Myocyte (in vitro differentiated cells): Measurements from ENCODE around the gene TRNAU1AP. TPM values are rescaled to one million over a fixed set of nuclear protein-coding genes. Genes with fewer than 3 reads are reported as not detected.
A peak's percentile ranks its signal among the peaks of the same experiment; 100 is the strongest.
"Not testable (repeated sequence)": the region's sequence is repeated elsewhere in the genome, so short reads cannot be mapped to it uniquely, and the experiment has no call there.

Experiments used
- DNase-seq: peaks from one replicate; pipeline ENCODE4 v3.0.0-alpha.2; 2012; ENCODE audit warnings: low read depth
- polyA plus RNA-seq: library from polyadenylated mRNA; unstranded; fragments of >200 nt; gene quantifications from one replicate; pipeline ENCODE4 v1.2.1, GENCODE V29; 2012; ENCODE audit warnings: missing spikeins
- total RNA-seq: library from RNA; depleted of rRNA; stranded (reverse); fragments of >200 nt; gene quantifications from 2 replicates; pipeline ENCODE4 v1.2.3, GENCODE V29; 2014

Gene TRNAU1AP
- 16.8 and 23.0 TPM in 2 replicates for total RNA-seq
- polyA plus RNA-seq = 23.3 TPM

DNA sequence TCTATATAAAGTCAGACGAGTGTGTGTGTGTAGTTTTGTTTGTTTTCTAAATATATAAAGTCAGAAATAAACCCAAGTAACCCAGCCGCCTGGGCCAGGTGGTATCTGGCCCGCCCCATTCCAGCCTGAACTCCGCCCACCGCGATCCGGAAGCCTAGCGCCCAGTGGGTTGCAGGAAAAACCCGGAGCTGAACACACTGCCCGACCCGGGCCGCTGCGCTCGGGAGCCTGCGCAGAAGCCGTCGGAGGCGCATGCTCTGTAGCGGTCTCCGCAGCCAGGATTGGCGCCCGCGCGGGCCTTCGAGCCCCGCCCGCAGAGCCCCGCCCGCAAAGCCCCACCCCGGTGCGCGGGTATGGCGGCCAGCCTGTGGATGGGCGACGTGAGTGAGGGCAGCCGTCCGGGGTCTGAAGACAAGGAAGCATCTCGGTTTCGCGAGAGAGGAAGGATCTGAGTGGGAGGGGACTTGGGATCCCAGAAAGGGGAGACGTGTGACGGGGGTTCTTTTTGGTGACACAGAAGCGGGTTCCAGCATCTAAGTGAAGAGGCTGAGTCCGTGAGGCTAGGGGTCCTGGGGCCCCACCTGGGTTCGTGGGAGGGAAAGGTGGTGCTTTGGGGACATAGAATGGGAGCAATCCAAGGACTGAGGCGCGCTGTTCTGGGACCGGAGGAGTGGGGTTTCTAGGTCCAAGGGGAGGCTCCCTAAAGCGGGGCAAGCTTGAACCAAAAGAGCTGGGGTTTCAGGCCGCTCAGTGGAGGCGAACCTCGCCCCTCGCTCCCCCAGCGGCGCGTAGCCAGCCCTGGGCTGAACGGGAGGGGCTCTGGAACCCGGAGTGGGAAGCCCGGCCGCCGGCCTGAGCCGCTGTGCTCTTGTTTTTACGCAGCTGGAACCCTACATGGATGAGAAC lies at the start of gene TRNAU1AP:
TSS of gene TRNAU1AP (plus strand) at position 328 of the 906 bp plus-strand sequence. CDS start at position 354, 26 bp downstream.
- DNase-seq = peak; percentile 97

DNA sequence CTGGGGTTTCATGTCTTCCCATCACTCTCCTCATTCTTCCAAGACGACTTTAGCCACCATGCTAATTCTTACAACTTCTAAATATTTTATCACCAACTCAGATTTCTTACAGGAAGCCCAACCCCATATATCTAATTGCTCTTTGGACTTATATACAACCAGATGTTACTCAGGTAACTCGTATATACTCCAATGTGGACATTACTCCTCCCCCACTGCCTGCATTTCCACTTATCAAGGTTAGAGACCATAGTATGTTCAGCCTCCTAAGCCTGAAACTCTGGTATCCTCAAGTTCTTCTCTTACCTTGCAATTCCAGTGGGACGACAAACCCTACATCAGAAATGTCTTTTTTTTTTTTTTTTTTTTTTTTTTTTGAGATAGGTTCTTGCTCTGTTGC lies 49.8 kb upstream of the TRNAU1AP start:
- no peak for DNase-seq

DNA sequence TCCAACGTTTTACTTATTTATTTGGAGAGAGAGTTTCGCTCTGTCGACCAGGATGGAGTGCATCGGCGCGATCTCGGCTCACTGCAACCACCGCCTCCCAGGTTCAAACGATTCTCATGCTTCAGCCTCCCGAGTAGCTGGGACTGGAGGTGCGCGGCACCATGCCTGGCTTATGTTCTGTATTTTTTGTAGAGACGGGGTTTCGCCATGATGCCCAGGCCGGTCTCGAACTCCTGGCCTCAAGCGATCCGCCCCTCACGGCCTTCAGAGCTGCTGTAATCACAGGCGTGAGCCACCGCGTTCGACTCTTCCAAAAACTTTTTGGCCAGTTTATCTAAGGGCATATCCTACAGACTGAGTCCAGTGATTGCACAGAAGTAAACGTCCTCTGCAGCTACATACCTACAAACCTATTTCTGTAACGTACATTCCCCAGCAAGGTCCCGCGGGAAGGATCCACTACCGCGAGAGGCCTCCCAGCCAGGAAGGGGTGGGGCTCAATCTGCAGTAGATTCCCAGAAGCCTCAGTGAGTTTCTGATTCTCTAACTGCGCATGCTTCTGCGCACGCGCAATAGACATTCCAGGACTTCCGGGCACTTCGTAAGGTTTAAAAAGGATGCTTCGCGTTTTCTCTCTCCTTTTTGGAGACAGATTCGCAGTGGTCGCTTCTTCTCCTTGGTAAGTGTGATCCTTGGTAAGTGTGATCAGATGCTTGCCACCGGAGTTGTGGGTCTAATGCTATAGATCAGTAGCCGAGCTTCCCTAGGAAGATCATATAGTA lies 47.3 kb upstream of the TRNAU1AP start, which contains the start of gene RCC1:
TSS of gene RCC1 (plus strand) at position 638 of the 782 bp plus-strand sequence. CDS start 23,824 bp downstream, outside the sequence.
- DNase-seq = peak; percentile 99

DNA sequence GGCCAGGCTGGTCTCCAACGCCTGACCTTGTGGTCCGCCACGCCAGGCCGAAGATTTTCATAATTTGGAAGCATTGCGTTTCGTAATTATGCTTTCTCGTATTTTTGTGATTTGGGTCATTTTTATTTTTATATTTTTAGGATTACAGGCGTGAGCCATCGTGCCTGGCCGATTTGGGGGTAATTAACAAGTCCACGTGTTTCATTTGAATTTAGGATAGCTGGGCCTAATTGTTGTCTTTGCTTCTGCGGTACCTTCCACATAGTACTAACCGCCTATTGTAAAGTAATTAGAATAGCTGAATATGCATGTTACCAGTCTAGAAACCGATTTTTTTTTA lies 46.0 kb upstream of the TRNAU1AP start:
- DNase-seq = no peak

DNA sequence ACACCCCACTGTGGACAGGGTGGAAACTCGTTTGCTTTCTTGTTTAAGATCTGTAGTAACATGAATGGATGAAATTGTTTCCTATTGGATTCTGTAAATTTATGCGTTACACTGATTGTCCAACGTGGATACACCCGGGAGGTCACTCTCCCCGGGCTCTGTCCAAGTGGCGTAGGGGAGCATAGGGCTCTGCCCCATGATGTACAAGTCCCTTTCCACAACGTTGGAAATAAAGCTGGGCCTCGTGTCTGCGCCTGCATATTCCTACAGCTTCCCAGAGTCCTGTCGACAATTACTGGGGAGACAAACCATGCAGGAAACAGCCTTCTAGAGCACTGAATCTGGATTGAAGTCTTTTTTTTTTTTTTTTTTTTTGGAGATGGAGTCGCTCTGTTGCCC lies 45.6 kb upstream of the TRNAU1AP start:
- DNase-seq = peak; percentile 40

DNA sequence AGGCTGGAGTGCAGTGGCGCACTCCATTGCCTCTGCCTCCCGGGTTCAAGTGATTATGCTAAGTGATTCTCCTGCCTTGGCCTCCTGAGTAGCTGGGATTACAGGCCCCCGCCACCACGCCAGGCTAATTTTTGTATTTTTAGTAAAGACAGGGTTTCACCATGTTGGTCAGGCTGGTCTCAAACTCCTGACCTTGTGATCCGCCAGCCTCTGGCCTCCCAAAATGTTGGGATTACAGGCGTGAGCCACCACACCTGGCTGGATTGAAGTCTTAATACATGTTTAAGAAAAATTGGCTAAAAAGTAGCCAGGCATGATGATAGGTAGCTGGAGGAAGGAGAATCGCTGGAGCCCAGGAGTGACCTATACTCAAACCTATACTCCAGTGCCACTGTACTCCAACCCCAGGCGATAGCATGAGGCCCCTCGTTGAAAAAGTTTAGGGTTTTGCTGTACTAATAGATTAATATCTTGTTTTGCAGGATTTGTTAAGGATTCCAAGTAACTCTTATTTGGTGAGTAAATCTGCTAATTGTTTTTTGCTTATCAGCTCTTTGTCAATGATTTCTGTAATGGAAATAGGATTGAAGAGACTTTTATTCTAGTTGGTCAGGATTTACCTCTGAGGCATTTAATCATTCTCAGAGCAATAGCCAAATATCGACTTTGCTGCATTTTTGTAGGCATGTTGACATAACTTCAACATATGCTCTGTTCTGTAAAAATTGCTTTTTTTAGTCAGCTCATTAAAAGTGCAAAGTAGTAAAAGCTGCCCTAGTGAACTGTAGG lies 45.0 kb upstream of the TRNAU1AP start:
- DNase-seq = no peak

DNA sequence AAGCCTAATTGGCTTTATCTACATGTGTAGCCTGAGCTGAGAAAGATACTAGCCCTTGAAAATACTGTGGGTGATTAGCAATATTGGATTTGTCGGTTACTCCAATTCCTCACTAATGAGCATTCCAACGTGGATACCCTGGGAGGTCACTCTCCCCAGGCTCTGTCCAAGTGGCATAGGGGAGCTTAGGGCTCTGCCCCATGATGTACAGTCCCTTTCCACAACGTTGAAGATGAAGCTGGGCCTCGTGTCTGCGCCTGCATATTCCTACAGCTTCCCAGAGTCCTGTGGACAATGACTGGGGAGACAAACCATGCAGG lies 44.5 kb upstream of the TRNAU1AP start:
- no peak for DNase-seq

DNA sequence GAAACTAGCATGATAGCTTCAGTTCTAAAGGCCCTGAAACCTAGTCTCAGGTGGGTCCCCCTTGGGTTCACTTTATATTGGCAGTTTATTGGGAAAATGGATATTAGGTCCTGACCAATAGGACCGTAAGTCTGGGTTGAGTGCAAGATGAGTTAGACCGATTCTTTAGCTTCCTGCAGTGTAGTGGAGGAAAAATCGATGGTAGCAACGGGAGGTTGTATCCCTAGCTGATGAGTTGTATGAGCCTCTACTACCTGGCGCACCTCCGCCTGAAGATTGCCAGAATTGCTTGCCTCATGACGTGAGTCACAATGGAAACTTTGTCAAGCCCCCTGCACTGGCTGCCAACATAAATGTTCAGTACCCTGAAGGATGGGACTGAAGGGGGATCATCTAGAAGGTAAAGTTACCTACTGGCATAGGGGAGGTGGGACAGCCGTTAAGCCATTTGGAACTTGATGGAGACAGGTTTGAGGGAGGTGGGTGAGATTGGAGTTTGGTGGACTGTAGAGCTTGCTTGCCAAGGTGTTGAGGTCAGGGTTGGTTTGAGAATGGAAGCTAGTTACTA lies 43.1 kb upstream of the TRNAU1AP start:
- DNase-seq = no peak

DNA sequence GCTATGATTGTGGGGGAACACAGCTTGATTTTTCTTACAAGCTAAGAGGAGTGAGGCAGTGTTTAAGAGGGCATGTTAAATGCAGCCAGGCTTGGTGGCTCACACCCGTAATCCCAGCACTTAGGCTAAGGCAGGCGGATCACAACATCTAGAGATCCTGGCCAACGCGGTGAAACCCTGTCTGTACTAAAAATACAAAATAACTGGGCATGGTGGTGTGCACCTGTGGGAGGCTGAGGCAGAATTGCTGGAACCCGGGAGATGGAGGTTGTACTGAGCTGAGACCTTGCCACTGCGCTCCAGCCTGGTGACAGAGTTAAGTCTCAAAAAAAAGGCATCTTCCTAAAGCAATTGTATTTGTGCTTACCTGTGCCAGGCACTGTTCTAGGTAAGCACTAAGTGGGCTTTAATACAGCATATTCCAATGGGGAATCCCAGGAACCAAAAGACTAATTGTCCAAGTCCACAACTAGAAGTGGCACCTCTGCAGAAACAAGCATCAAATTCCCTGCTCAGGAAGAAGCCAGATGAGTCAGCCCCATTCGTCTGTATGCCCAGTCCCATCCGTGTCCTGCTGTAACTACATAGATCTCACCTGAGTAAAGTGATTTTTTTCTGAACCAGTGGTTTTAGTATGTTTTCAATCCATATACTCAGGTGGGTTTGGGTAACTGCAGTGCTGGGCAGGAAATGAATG lies 42.5 kb upstream of the TRNAU1AP start:
- DNase-seq = no peak

DNA sequence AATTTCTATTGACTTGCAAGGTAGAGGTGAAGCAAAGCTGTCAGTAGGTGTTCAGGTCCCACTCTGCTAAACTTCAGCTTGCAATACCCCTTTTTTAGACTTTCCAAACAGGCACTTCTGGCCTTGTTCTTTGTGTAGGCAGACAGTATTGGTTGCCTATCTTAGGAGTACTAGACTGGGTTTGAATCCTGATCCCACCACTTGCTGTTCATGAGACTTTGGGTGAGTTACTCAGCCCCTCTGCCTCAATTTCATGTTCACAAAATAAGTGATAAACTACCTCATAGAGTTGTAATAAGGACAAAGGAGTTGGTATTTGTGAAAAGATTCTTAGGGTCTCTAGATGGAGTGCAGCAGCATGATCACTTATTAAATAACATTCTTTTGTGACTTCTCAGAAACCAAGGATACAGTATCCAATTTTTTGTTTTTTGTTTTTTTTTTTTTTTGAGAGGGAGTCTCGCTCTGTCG lies 41.9 kb upstream of the TRNAU1AP start:
- no peak for DNase-seq

DNA sequence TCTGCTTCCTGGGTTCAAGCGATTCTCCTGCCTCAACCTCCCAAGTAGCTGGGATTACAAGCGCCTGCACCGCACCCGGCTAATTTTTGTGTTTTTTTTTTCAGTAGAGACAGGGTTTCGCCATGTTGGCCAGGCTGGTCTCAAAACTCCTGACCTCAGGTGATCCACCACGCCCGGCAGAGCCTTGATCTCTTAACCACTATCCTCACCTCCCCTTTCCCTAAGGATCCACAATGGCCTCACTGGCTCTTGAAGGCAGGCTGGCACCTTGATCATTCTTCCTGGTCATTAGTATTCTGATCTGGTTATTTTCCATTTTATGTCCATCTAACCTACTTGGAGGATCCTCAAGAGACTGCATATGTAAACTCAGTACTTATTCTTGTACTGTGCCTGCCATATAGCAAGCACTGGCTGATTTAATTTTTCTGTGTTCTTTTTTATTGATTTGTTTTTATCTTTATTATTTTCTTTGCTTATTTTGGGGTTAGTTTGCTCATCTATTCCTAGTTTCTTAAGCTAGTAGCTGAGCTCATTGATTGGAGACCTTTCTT lies 40.8 kb upstream of the TRNAU1AP start:
- no peak for DNase-seq

DNA sequence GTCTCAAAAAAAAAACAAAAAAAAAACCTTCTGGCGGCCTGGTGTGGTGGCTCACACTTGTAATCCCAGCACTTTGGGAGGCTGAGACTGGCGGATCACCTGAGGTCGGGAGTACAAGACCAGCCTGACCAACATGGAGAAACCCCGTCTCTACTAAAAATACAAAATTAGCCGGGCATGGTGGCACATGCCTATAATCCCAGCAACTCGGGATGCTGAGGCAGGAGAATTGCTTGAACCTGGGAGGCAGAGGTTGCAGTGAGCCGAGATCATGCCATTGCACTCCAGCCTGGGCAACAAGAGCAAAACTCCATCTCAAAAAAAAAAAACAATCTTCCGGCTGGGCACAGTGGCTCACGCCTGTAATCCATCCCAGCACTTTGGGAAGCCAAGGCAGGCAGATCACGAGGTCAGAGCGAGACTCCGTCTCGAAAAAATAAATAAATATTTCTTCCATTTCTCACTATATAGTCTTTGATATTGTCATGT lies 38.4 kb upstream of the TRNAU1AP start:
- DNase-seq = not testable (repeated sequence)

DNA sequence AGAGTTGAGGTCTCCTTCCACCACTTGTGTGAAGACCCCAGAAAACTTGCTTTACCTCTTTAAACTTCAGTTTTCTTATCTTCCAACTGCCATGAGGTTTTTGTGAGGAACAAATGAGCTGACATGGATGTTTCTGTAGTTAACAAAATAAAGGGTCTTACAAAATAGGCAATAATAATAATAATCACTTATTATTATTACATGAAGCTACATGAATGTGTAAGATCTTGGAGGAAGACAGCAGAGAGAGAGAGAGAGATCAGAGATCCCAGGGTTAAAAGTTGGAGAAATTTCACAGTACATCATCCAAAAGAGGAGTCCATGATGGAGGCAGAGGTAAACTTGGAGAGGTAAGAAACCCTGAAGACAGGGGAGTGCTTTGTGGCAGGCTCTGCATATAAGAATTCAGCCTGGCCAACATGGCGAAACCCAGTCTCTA lies 36.3 kb upstream of the TRNAU1AP start:
- no peak for DNase-seq

DNA sequence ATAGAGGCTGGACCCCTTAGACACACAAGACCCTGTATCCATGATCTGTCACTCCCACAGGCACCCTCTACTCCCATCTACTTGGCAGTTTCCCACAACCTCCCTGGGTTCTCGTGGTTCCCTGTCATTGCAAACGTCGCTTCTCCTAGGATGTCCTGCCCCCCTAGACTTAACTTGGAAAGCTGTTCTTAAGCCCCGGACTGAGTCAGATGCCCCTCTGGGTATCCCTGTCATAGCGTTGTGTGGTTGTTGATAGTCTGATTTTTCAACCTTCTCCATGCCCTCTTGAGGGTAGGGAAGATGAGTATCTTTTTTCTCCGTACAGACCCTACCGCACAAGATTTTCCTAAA lies 35.3 kb upstream of the TRNAU1AP start:
- no peak for DNase-seq

DNA sequence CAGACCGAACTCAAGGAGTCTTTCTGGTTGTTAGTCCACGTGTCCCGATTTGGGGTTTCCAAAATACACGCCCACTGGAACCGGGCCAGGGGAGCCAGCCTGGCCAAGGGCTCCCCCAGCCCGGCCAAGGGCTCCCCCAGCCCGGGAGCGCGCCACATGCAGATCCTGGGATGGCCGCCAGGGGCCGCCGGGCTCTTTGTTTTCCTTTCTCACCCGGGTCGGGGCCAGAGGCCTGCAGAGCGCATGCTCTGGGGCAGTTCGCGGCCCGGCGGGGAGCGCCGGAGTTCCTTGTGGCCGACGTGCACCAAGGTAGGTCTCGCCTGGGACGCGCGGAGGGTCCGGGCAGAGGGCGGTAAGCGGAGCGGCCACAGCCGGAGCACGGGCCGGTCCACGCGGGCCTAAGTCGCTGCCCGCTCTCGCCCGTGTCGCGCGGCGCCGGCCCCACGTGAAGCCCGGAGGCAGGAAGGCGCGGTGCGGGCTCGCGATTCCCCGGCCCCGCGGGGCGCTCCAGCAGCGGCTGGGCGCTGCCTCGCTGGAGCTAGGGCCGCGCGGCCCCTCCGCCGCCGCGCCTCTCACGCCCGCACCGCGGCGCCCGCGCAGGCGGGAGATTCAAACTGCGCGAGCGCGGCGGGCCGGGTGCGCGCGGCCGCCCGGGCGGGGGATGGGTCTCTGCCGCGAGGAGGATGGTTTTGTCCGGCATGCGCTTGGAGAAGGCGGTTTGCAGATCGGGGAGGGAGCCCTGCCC lies 34.7 kb upstream of the TRNAU1AP start:
- peak; percentile 90 for DNase-seq

DNA sequence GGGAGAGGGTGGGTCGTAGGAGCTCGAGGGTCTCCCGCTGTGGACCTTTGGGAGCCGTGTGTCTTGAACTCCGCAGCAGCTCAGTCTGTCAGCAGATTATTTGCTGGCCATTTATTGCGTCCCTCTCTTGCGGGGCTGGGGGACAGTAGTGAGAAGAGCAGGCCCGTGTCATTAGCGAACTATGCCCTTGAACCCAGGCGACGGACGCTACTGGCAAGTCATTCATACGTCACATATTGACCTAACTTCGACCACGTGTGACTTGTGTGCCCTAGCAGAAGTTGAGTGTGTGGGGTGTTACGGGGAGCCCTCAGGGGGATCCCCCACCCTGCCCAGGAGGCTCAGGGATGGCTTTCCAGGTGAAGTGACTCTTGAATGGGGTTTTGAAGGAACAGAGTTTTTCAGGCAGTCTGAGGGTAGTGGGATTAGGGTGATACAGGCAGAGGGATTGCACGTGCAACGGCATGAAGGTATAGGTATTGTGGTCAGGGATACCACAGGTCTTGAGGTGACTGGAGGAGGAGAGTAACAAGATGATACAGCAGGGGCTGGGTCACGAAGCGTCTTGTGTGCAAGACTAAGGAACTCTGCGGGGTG lies 34.0 kb upstream of the TRNAU1AP start:
- DNase-seq = no peak

DNA sequence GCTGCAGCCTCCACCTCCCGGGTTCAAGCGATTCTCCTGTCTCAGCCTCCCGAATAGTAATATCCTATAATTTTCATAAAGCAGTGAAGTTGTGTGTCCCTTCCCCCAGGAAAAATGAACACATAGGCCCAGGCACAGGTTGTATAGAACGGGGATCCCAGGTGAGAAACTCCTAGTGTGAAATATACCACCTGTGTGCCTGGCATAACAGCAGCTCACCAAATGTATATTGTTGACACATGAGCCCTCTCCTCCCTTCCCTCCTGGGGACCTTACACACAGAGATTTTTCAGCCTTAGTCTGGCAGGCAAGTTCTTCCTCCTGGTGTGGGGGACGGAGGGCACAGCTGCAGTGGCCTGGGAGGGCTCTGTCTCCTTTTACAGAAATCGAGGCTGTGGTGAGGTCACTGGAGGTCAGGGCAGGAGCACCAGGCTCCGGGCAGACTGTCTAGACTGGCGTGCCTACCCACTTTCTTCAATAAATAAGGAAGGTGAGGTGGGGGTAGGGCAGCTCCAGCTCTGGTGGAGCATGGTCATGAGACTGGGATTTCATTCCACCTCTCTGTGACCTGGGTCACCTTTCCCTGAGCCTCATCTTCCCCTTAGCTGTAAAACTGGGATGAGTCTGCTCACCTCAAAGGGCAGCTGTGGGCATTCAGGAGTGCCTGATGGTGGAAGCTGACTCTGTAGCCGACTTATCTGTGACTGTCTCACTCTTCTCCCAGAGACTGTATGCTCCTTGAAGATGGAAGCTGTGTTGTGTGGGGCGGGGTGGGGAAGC lies 32.7 kb upstream of the TRNAU1AP start:
- DNase-seq = no peak

DNA sequence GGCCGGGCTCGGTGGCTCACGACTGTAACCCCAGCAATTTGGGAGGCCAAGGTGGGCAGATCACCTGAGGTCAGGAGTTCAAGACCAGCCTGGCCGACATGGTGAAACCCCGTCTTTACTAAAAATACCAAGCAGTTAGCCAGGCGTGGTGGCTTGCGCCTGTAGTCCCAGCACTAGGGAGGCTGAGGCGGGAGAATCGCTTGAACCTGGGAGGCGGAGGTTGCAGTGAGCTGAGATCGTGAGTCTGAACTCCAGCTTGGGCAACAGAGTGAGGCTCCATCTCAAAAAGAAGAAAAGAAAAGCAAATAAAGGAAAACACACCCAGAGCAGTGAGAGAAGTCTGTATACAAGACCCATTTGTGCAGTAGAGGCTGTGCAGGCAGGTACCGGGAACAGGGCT lies 32.1 kb upstream of the TRNAU1AP start:
- not testable (repeated sequence) for DNase-seq
